DOHH2 (cell line): ENCODE data around the gene LMX1A.

Experiments used
- EZH2phosphoT487 ChIP-seq: fragments of 200-600 bp; sonication (generic); IDR thresholded peaks from 2 replicates; pipeline ENCODE4 v1.6.1; 2017; ENCODE audit warnings: borderline replicate concordance, mild to moderate bottlenecking, antibody characterized with exemption, low read length, moderate library complexity, mixed read lengths
- TF ChIP-seq, protein P1 (sequence below): fragments of 200-600 bp; sonication (generic); IDR thresholded peaks from one replicate; pipeline ENCODE4 v1.5.1; 2014; ENCODE audit warnings: antibody characterized with exemption, mild to moderate bottlenecking, low read depth, low read length; ENCODE audit not compliant: poor library complexity, severe bottlenecking

DNA sequence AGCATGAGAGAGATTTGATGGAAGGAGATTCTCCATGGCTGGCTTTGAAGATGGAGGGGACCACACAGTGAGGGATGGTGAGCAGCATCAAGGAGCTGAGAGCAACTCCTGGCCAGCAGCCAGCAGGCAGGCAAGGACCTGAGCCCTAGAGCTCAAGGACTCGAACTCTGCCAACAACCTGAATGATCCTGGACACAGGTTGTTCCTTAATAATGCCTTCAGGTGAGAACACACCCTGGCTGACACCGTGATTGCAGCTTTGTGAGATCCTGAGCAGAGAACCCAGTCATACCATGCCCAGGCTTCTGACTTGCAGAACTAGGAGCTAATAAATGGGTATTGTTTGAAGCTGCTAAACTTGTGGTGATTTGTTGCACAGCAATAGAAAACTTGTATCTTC lies 183.1 kb downstream of the LMX1A start:
- TF ChIP-seq, protein P1, sequence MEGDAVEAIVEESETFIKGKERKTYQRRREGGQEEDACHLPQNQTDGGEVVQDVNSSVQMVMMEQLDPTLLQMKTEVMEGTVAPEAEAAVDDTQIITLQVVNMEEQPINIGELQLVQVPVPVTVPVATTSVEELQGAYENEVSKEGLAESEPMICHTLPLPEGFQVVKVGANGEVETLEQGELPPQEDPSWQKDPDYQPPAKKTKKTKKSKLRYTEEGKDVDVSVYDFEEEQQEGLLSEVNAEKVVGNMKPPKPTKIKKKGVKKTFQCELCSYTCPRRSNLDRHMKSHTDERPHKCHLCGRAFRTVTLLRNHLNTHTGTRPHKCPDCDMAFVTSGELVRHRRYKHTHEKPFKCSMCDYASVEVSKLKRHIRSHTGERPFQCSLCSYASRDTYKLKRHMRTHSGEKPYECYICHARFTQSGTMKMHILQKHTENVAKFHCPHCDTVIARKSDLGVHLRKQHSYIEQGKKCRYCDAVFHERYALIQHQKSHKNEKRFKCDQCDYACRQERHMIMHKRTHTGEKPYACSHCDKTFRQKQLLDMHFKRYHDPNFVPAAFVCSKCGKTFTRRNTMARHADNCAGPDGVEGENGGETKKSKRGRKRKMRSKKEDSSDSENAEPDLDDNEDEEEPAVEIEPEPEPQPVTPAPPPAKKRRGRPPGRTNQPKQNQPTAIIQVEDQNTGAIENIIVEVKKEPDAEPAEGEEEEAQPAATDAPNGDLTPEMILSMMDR = no peak
- TF ChIP-seq EZH2phosphoT487 = no peak
